Adipocyte (in vitro differentiated cells): ENCODE data around the gene NR6A1.

Source experiments
- DNase-seq: peaks from one replicate; pipeline ENCODE4 v3.0.0-alpha.2; 2015; ENCODE audit warnings: low read depth
- H3K27me3 ChIP-seq: replicated peaks from 2 replicates; pipeline ENCODE4 v1.7.0; 2013; ENCODE audit warnings: mild to moderate bottlenecking, low read length, moderate library complexity; ENCODE audit not compliant: control insufficient read depth, insufficient read depth
- H3K36me3 ChIP-seq: 2 replicates; pipeline ENCODE4 v1.7.0; 2013; ENCODE audit warnings: low read length, mild to moderate bottlenecking, moderate library complexity; ENCODE audit not compliant: control insufficient read depth, insufficient read depth, severe bottlenecking
- H3K4me1 ChIP-seq: 2 replicates; pipeline ENCODE4 v1.7.0; 2013; ENCODE audit warnings: mild to moderate bottlenecking, low read length, moderate library complexity; ENCODE audit not compliant: control insufficient read depth, insufficient read depth
- H3K4me3 ChIP-seq: 2 replicates; pipeline ENCODE4 v1.7.0; 2013; ENCODE audit warnings: mild to moderate bottlenecking, low read length, moderate library complexity
- H3K9ac ChIP-seq: 2 replicates; pipeline ENCODE4 v1.7.0; 2013; ENCODE audit warnings: mild to moderate bottlenecking, low read length, moderate library complexity
- H3K9me3 ChIP-seq: 2 replicates; pipeline ENCODE4 v1.7.0; 2013; ENCODE audit warnings: mild to moderate bottlenecking, low read length, moderate library complexity; ENCODE audit not compliant: control insufficient read depth

NR6A1 gene

DNA sequence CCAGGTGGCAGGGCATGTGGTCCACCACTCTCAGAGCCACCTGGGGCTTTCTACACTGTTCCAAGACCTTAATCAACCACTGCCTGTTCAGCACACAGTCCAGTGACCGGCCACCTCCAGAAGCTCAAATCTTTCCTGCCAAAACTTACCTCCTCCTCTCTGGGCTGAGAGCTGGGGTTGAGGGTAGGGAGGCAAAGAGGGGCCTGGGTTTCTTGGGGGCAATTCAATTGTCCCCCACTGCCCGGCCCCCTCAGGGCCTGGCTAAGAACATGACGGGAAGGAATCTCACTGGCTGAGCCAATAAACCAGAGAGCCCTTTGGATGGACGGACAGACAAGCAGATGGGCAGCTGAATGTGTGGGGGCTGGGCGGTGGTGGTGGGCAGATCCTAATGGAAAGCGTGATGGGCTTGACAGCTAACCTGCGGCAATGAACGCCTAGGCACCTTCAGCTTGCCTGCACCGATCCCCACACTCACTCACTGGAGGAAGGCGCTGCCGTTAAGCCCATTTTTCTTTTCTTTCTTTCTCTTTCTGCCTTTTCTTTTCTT, 269.3 kb downstream of the NR6A1 start:
- H3K4me1 ChIP-seq, result peaks cover 4% of the 10 kb centered on the region
- H3K27me3 ChIP-seq, result peaks cover 72% of the 10 kb centered on the region
- H3K36me3 ChIP-seq, result no peaks in the 10 kb centered on the region
- no peaks in the 10 kb centered on the region for H3K9me3 ChIP-seq
- H3K9ac ChIP-seq, result no peak overlapping the region
- no peak overlapping the region for H3K4me3 ChIP-seq
- no peak for DNase-seq

GRCh38 chr9:124500796-124501611, 270.1 kb downstream of the NR6A1 start:
- Histone ChIP-seq H3K9ac (no peak overlapping the region), H3K27me3 (peaks cover 80% of the 10 kb centered on the region), H3K9me3 (no peaks in the 10 kb centered on the region), H3K4me3 (no peak overlapping the region), H3K36me3 (no peaks in the 10 kb centered on the region), H3K4me1 (peaks cover 4% of the 10 kb centered on the region)
- no peak for DNase-seq

- no peak for DNase-seq
- Histone ChIP-seq H3K4me3 (no peak overlapping the region), H3K9me3 (no peaks in the 10 kb centered on the region), H3K27me3 (peaks cover 81% of the 10 kb centered on the region), H3K9ac (no peak overlapping the region), H3K4me1 (peaks cover 4% of the 10 kb centered on the region), H3K36me3 (no peaks in the 10 kb centered on the region)
Observed at GRCh38 chr9:124500028-124500795, 270.9 kb downstream of the NR6A1 start.

DNA sequence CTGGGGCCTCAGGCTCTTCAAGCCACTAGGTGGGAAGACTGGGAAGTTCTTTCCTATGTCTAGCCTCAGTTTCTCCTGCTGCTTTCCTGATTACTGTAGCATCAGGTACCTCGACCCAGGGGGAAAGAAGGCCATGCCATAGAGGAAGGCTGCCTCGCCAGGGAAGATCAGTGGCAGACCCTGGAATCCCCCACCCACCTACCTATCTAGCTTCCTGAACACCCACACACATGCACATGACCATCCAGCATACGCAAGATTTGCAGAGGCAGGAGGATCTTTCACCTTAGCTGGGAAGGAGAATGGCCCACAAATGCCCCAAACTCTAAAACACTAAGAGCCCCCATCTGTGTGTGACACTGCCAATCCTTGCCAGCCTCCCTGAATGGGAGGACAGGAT, 271.9 kb downstream of the NR6A1 start:
- no peaks in the 10 kb centered on the region for H3K9me3 ChIP-seq
- H3K4me3 ChIP-seq, result no peak overlapping the region
- no peak overlapping the region for H3K9ac ChIP-seq
- no peak for DNase-seq
- H3K4me1 ChIP-seq, result peaks cover 4% of the 10 kb centered on the region
- no peaks in the 10 kb centered on the region for H3K36me3 ChIP-seq
- H3K27me3 ChIP-seq, result peaks cover 89% of the 10 kb centered on the region

DNA sequence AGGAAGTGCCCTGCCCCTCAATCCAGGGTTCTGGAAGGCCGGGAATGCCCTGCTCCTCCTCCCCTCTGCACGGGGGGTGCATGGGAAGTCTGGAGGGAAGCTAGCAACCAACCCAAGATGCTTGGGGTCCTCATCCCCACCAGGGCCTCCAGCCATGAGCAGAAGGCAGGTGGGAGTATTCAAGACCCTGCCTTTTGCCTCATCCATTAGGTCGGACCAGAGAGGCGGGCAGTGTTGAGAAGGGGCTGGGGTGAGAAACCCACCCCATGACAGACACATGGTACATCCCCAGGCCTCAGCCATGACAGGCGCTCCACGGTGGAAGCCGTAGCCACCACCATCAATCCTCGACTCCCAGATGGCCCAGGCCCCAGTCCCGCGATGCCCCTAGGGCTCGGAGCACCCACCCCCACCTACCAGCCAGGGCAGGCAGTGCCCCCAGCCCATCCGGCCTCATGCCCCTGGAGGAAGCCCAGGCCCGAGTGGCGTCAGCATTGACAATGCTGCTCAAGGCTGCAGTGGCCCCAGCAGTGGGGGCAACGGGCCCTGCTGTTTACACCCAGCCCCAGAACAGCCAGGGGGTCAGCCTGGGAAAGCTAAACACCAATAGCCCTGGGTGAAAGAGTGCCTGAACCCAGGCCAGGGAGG, 272.5 kb downstream of the NR6A1 start:
- H3K36me3 ChIP-seq, result no peaks in the 10 kb centered on the region
- H3K27me3 ChIP-seq, result peaks cover 89% of the 10 kb centered on the region
- H3K9me3 ChIP-seq, result no peaks in the 10 kb centered on the region
- H3K4me1 ChIP-seq, result no peaks in the 10 kb centered on the region
- no peak overlapping the region for H3K9ac ChIP-seq
- no peak overlapping the region for H3K4me3 ChIP-seq
- DNase-seq, result no peak

- Histone ChIP-seq H3K9ac (no peak overlapping the region), H3K9me3 (no peaks in the 10 kb centered on the region), H3K36me3 (no peaks in the 10 kb centered on the region), H3K4me3 (no peak overlapping the region), H3K4me1 (no peaks in the 10 kb centered on the region), H3K27me3 (peaks cover 89% of the 10 kb centered on the region)
- no peak for DNase-seq
Observed at GRCh38 chr9:124498040-124498439, 273.1 kb downstream of the NR6A1 start.

DNA sequence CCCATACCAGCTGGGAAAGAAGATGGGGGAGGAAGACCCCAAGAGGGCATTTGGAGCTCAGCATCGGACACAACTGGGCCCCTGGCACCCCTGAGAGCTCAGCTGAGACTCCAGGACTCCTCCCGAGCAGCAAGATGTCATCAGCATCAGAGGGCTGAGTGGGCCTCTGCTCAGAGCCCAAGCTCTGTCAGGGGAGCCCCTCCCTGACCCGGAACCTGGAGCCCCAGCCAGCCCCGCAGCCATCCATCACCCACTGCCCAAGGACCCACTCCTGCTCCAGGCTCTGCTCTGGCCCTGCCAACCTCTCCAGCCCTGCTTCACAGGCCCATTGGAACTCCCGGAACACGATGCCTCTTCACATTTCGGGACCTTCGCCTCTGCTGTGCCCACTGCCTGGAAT, 273.7 kb downstream of the NR6A1 start:
- H3K9ac ChIP-seq, result no peak overlapping the region
- no peak for DNase-seq
- H3K4me1 ChIP-seq, result no peaks in the 10 kb centered on the region
- peaks cover 87% of the 10 kb centered on the region for H3K27me3 ChIP-seq
- H3K36me3 ChIP-seq, result no peaks in the 10 kb centered on the region
- no peaks in the 10 kb centered on the region for H3K9me3 ChIP-seq
- H3K4me3 ChIP-seq, result no peak overlapping the region

- no peak for DNase-seq
- no peaks in the 10 kb centered on the region for H3K36me3 ChIP-seq
- peaks cover 78% of the 10 kb centered on the region for H3K27me3 ChIP-seq
- no peaks in the 10 kb centered on the region for H3K9me3 ChIP-seq
- no peak overlapping the region for H3K4me3 ChIP-seq
- no peaks in the 10 kb centered on the region for H3K4me1 ChIP-seq
- H3K9ac ChIP-seq, result no peak overlapping the region
Observed at GRCh38 chr9:124496463-124496862, 274.6 kb downstream of the NR6A1 start.

- no peak overlapping the region for H3K9ac ChIP-seq
- H3K4me3 ChIP-seq, result no peak overlapping the region
- H3K9me3 ChIP-seq, result no peaks in the 10 kb centered on the region
- H3K27me3 ChIP-seq, result peaks cover 75% of the 10 kb centered on the region
- no peaks in the 10 kb centered on the region for H3K4me1 ChIP-seq
- no peak for DNase-seq
- no peaks in the 10 kb centered on the region for H3K36me3 ChIP-seq
Observed at GRCh38 chr9:124496075-124496449, 275.0 kb downstream of the NR6A1 start.

DNA sequence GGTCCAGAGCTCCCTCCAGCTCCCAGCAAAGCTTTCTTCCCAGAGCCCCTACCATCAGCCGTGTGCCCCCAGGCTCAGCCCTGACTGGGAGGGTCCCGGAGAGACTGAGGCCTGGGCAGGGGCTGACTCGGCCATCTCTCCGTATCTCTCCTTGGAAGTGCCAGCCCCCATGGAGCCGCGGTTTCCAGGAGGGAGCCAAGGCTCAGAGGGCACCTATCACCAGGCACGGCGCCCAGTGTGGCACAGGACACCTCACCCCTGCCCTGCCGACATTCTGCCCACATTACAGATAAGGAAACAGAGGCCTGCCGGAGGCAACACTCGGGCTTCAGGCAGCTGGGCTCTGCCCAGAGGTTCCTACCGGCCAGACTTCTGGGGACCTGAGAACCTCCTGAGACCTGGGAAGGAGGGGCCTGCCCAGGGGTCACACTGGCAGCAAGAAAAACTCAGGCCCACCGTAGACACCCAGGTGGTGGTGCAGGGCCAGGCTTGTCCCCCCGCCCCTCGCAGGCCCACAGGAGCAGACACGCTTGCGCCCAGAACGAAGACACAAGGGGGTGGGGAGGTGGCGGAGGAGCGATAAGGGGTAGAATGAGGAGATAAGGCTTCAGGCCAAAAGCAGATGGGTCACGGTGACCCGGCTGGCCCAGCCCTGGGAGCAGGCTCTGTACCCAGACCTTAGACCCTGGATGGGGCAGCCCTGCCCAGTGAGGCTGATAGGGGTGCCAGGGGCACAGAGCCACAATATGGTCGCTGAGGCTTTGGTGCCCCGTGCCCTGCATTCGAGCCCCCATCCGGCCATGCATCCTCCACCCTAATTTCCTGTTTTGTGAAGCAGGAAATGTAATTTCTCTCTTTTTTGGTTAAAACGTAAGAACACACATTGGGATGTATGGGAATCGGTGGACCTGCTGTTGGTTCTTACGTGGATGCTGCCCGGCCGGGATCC, 275.7 kb downstream of the NR6A1 start:
- no peak overlapping the region for H3K9ac ChIP-seq
- no peak overlapping the region for H3K4me3 ChIP-seq
- no peaks in the 10 kb centered on the region for H3K4me1 ChIP-seq
- no peaks in the 10 kb centered on the region for H3K36me3 ChIP-seq
- no peaks in the 10 kb centered on the region for H3K9me3 ChIP-seq
- H3K27me3 ChIP-seq, result peaks cover 73% of the 10 kb centered on the region
- no peak for DNase-seq
